BLaER1 (cell line): ENCODE data around the gene CARD6.
"Not testable (repeated sequence)": the region's sequence is repeated elsewhere in the genome, so short reads cannot be mapped to it uniquely, and the experiment has no call there.

Experiments
- H3K27ac ChIP-seq: shearing (Covaris generic); formaldehyde crosslinking; 2 replicates; pipeline ENCODE4 v1.8.1; 2022
- H3K27me3 ChIP-seq: shearing (Covaris generic); formaldehyde crosslinking; 2 replicates; pipeline ENCODE4 v1.8.1; 2022
- H3K36me3 ChIP-seq: shearing (Covaris generic); formaldehyde crosslinking; 2 replicates; pipeline ENCODE4 v1.8.1; 2022
- H3K4me1 ChIP-seq: shearing (Covaris generic); formaldehyde crosslinking; 2 replicates; pipeline ENCODE4 v1.8.1; 2022
- H3K4me2 ChIP-seq: shearing (Covaris generic); formaldehyde crosslinking; 2 replicates; pipeline ENCODE4 v1.8.1; 2022
- H3K4me3 ChIP-seq: shearing (Covaris generic); formaldehyde crosslinking; 2 replicates; pipeline ENCODE4 v1.8.1; 2022
- H3K9ac ChIP-seq: shearing (Covaris generic); formaldehyde crosslinking; 2 replicates; pipeline ENCODE4 v1.8.1; 2022
- H3K9me3 ChIP-seq: shearing (Covaris generic); formaldehyde crosslinking; 2 replicates; pipeline ENCODE4 v1.8.1; 2022
- H4K20me1 ChIP-seq: shearing (Covaris generic); formaldehyde crosslinking; 2 replicates; pipeline ENCODE4 v1.8.1; 2022
- Cebpa-rat ChIP-seq: shearing (Covaris generic); IDR thresholded peaks from 2 replicates; pipeline ENCODE4 v1.8.1; 2022

The CARD6 gene

GRCh38 chr5:40841068-40841805, at the start of gene CARD6:
Gene CARD6 (plus strand): TSS chr5:40841367. CDS start chr5:40841383, 16 bp downstream.
- H3K4me1 ChIP-seq, result no peaks in the 10 kb centered on the region
- no peak within 1 kb of the TSS for H3K9ac ChIP-seq
- no peak within 1 kb of the TSS for H3K27ac ChIP-seq
- no peak within 1 kb of the TSS for H3K4me3 ChIP-seq
- H3K36me3 ChIP-seq, result no peaks in the 10 kb centered on the region
- peak within 1 kb of the TSS; percentile 30 for H3K4me2 ChIP-seq
- no peaks in the 10 kb centered on the region for H4K20me1 ChIP-seq
- no peaks in the 10 kb centered on the region for H3K9me3 ChIP-seq
- H3K27me3 ChIP-seq, result peaks cover 9% of the 10 kb centered on the region; the same call in 1 of the 2 replicates
- no peak for TF ChIP-seq Cebpa-rat

- Histone ChIP-seq H3K36me3 (peaks cover 57% of the 10 kb centered on the region), H3K9ac (no peak overlapping the region), H3K27me3 (no peaks in the 10 kb centered on the region), H3K4me2 (no peak overlapping the region), H4K20me1 (peaks cover 88% of the 10 kb centered on the region), H3K27ac (no peak overlapping the region), H3K9me3 (peaks cover 26% of the 10 kb centered on the region), H3K4me3 (no peak overlapping the region), H3K4me1 (peaks cover 11% of the 10 kb centered on the region)
- no peak for TF ChIP-seq Cebpa-rat
These were observed 49.4 kb upstream of the CARD6 start for GRCh38 chr5:40791715-40792139.

GRCh38 chr5:40792691-40793090, 48.5 kb upstream of the CARD6 start:
- not testable (repeated sequence) for H3K4me3 ChIP-seq, H3K4me2 ChIP-seq, H3K27me3 ChIP-seq, H3K9ac ChIP-seq, H3K27ac ChIP-seq
- peaks cover 49% of the 10 kb centered on the region for H3K36me3 ChIP-seq
- H3K4me1 ChIP-seq, result peaks cover 14% of the 10 kb centered on the region
- peaks cover 16% of the 10 kb centered on the region for H3K9me3 ChIP-seq
- H4K20me1 ChIP-seq, result peaks cover 88% of the 10 kb centered on the region

- not testable (repeated sequence) for H3K27ac ChIP-seq, H3K27me3 ChIP-seq, H3K4me3 ChIP-seq, H3K4me2 ChIP-seq, H3K9me3 ChIP-seq, H3K9ac ChIP-seq
- Histone ChIP-seq H4K20me1 (peaks cover 74% of the 10 kb centered on the region), H3K36me3 (peaks cover 33% of the 10 kb centered on the region; the same call in 1 of the 2 replicates), H3K4me1 (peaks cover 19% of the 10 kb centered on the region)
These were observed 46.8 kb upstream of the CARD6 start for GRCh38 chr5:40794340-40794739.

- peaks cover 27% of the 10 kb centered on the region; the same call in 1 of the 2 replicates for H3K36me3 ChIP-seq
- H3K9me3 ChIP-seq, H3K27ac ChIP-seq, H3K27me3 ChIP-seq, H3K4me3 ChIP-seq, H3K9ac ChIP-seq, H3K4me2 ChIP-seq: not testable (repeated sequence)
- H3K4me1 ChIP-seq, result peaks cover 25% of the 10 kb centered on the region
- peaks cover 68% of the 10 kb centered on the region for H4K20me1 ChIP-seq
These were observed 46.3 kb upstream of the CARD6 start for GRCh38 chr5:40794877-40795276.

GRCh38 chr5:40796487-40796889, 44.7 kb upstream of the CARD6 start:
- Histone ChIP-seq H3K27me3 (no peaks in the 10 kb centered on the region), H3K4me2 (peak overlapping the region; percentile 72), H3K4me3 (peak overlapping the region; percentile 83), H3K4me1 (peaks cover 27% of the 10 kb centered on the region), H3K9ac (peak overlapping the region; percentile 36; the same call in 1 of the 2 replicates), H3K36me3 (peaks cover 15% of the 10 kb centered on the region; the same call in 1 of the 2 replicates), H3K9me3 (no peaks in the 10 kb centered on the region), H3K27ac (no peak overlapping the region), H4K20me1 (peaks cover 52% of the 10 kb centered on the region)
- TF ChIP-seq Cebpa-rat, result no peak

GRCh38 chr5:40797273-40798011, 43.7 kb upstream of the CARD6 start:
- Histone ChIP-seq H3K4me1 (peaks cover 27% of the 10 kb centered on the region), H3K9ac (peak overlapping the region; percentile 92), H4K20me1 (peaks cover 43% of the 10 kb centered on the region), H3K9me3 (no peaks in the 10 kb centered on the region), H3K27me3 (no peaks in the 10 kb centered on the region), H3K4me2 (peak overlapping the region; percentile 72), H3K36me3 (peaks cover 15% of the 10 kb centered on the region; the same call in 1 of the 2 replicates), H3K27ac (peak overlapping the region; percentile 92), H3K4me3 (peak overlapping the region; percentile 83)
- TF ChIP-seq Cebpa-rat, result no peak

- peak within 1 kb of the TSS; percentile 92 for H3K9ac ChIP-seq
- H3K4me1 ChIP-seq, result peaks cover 27% of the 10 kb centered on the region
- peak within 1 kb of the TSS; percentile 72 for H3K4me2 ChIP-seq
- no peaks in the 10 kb centered on the region for H3K9me3 ChIP-seq
- H3K27ac ChIP-seq, result peak within 1 kb of the TSS; percentile 92
- H3K36me3 ChIP-seq, result peaks cover 15% of the 10 kb centered on the region; the same call in 1 of the 2 replicates
- TF ChIP-seq Cebpa-rat, result no peak
- no peaks in the 10 kb centered on the region for H3K27me3 ChIP-seq
- H3K4me3 ChIP-seq, result peak within 1 kb of the TSS; percentile 83
- peaks cover 35% of the 10 kb centered on the region for H4K20me1 ChIP-seq
These were observed 43.0 kb upstream of the CARD6 start, which contains the start of gene PRKAA1 for GRCh38 chr5:40798012-40798800. Gene PRKAA1 (minus strand): TSS chr5:40798374. CDS start chr5:40798189, 185 bp downstream.

GRCh38 chr5:40798801-40799210, 42.4 kb upstream of the CARD6 start:
- Histone ChIP-seq H3K36me3 (peaks cover 14% of the 10 kb centered on the region; the same call in 1 of the 2 replicates), H3K9ac (peak overlapping the region; percentile 91), H3K4me3 (peak overlapping the region; percentile 83), H4K20me1 (peaks cover 29% of the 10 kb centered on the region), H3K4me1 (peaks cover 27% of the 10 kb centered on the region), H3K4me2 (peak overlapping the region; percentile 68), H3K27ac (peak overlapping the region; percentile 92), H3K9me3 (no peaks in the 10 kb centered on the region), H3K27me3 (no peaks in the 10 kb centered on the region)
- TF ChIP-seq Cebpa-rat, result no peak
